IMR-90 (cell line): Measurements from ENCODE around the gene WNT7B. TPM values are rescaled to one million over a fixed set of nuclear protein-coding genes. Genes with fewer than 3 reads are reported as not detected.

Source experiments
- ATAC-seq: fragments of 200-7000 bp; cut with Tn5 transposase; 2 replicates; pipeline ENCODE4 v1.9.1; 2020; ENCODE audit warnings: low read depth, mild to moderate bottlenecking, moderate library complexity
- BruUV-seq: library from RNA; stranded (reverse); fragments of 400-500 nt; replicated peaks from 2 replicates; lab custom pipeline; 2021; lab: Mats Ljungman, UMichigan
- CTCF ChIA-PET: fragments of 300-600 bp; formaldehyde crosslinking; extraction: SDS; loops from one replicate; lab custom pipeline; 2021; ENCODE audit warnings: antibody characterized with exemption; lab: Yijun Ruan, JAX
- POLR2A ChIA-PET: fragments of 300-600 bp; sonication (Branson Sonifier 250); formaldehyde crosslinking; loops from one replicate; lab custom pipeline; 2022; ENCODE audit warnings: antibody characterized with exemption; ENCODE audit not compliant: unreplicated experiment; lab: Charles Lee
- DNase-seq: peaks from one replicate; pipeline ENCODE4 v3.0.0; 2013
- H2AFZ ChIP-seq: replicated peaks from 2 replicates; pipeline ENCODE3; 2013; ENCODE audit warnings: low read length, mild to moderate bottlenecking; ENCODE audit not compliant: poor library complexity
- H2AK5ac ChIP-seq: 2 replicates; pipeline ENCODE4 v1.6.1; 2013; ENCODE audit warnings: low read depth, low read length, inconsistent platforms
- H2AK9ac ChIP-seq: replicated peaks from 2 replicates; pipeline ENCODE3; 2013; ENCODE audit warnings: mild to moderate bottlenecking, low read depth, low read length, moderate library complexity; ENCODE audit not compliant: poor library complexity
- H2BK120ac ChIP-seq: 2 replicates; pipeline ENCODE4 v1.6.1; 2013; ENCODE audit warnings: low read depth, low read length, inconsistent platforms
- H2BK15ac ChIP-seq: 3 replicates; pipeline ENCODE4 v1.6.1; 2013; ENCODE audit warnings: low read depth, low read length, inconsistent platforms
- H2BK20ac ChIP-seq: 2 replicates; pipeline ENCODE4 v1.6.1; 2013; ENCODE audit warnings: low read depth, mild to moderate bottlenecking, inconsistent platforms, low read length, moderate library complexity
- H2BK5ac ChIP-seq: 2 replicates; pipeline ENCODE4 v1.6.1; 2013; ENCODE audit warnings: mild to moderate bottlenecking, low read depth, low read length, inconsistent platforms; ENCODE audit not compliant: poor library complexity, severe bottlenecking
- H3K14ac ChIP-seq: replicated peaks from 2 replicates; pipeline ENCODE4 v1.6.1; 2013; ENCODE audit warnings: low read depth, low read length, inconsistent platforms
- H3K18ac ChIP-seq: 2 replicates; pipeline ENCODE4 v1.6.1; 2013; ENCODE audit warnings: low read depth, low read length, control low read depth
- H3K23ac ChIP-seq: 2 replicates; pipeline ENCODE4 v1.6.1; 2013; ENCODE audit warnings: low read depth, low read length, inconsistent platforms
- H3K27ac ChIP-seq: 2 replicates; pipeline ENCODE4 v1.5.1; 2013; ENCODE audit warnings: mild to moderate bottlenecking, control low read depth, low read length; ENCODE audit not compliant: insufficient read depth
- H3K27me3 ChIP-seq: 2 replicates; pipeline ENCODE4 v1.6.1; 2013; ENCODE audit warnings: low read length; ENCODE audit not compliant: control insufficient read depth, insufficient read depth
- H3K36me3 ChIP-seq: 2 replicates; pipeline ENCODE4 v1.6.1; 2013; ENCODE audit warnings: low read length, mixed read lengths; ENCODE audit not compliant: control insufficient read depth, insufficient read depth
- H3K4ac ChIP-seq: 2 replicates; pipeline ENCODE4 v1.6.1; 2013; ENCODE audit warnings: low read depth, low read length, inconsistent platforms
- H3K4me1 ChIP-seq: 2 replicates; pipeline ENCODE4 v1.6.1; 2013; ENCODE audit warnings: low read length, mixed read lengths; ENCODE audit not compliant: control insufficient read depth, insufficient read depth
- H3K4me2 ChIP-seq: 2 replicates; pipeline ENCODE4 v1.6.1; 2013; ENCODE audit warnings: low read depth, mild to moderate bottlenecking, control low read depth, low read length, moderate library complexity
- H3K4me3 ChIP-seq: 2 replicates; pipeline ENCODE4 v1.5.1; 2013; ENCODE audit warnings: low read depth, mild to moderate bottlenecking, control low read depth, low read length, moderate library complexity; ENCODE audit not compliant: insufficient read depth
- H3K56ac ChIP-seq: 2 replicates; pipeline ENCODE4 v1.6.1; 2013; ENCODE audit warnings: low read length, inconsistent platforms; ENCODE audit not compliant: insufficient read depth; ENCODE audit errors: extremely low read depth
- H3K79me1 ChIP-seq, 2 experiments: 2 replicates each; pipeline ENCODE4 v1.6.1; 2013; ENCODE audit warnings: low read length in 2 of 2, inconsistent platforms in 1 of 2, low read depth in 1 of 2
- H3K9ac ChIP-seq: 2 replicates; pipeline ENCODE4 v1.6.1; 2013; ENCODE audit warnings: low read depth, low read length, control low read depth
- H3K9me1 ChIP-seq: 2 replicates; pipeline ENCODE4 v1.6.1; 2013; ENCODE audit warnings: low read length, inconsistent platforms; ENCODE audit not compliant: insufficient read depth
- H3K9me3 ChIP-seq: 2 replicates; pipeline ENCODE4 v1.6.1; 2013; ENCODE audit warnings: low read length; ENCODE audit not compliant: control insufficient read depth, insufficient read depth
- H4K20me1 ChIP-seq: 2 replicates; pipeline ENCODE4 v1.6.1; 2013; ENCODE audit warnings: low read length, inconsistent platforms; ENCODE audit not compliant: insufficient read depth
- H4K5ac ChIP-seq: 2 replicates; pipeline ENCODE4 v1.6.1; 2013; ENCODE audit warnings: mild to moderate bottlenecking, low read depth, low read length, control low read depth
- H4K8ac ChIP-seq, 2 experiments: 2 replicates each; pipeline ENCODE4 v1.6.1; 2013; ENCODE audit warnings: low read depth in 2 of 2, low read length in 2 of 2, control low read depth in 1 of 2, inconsistent platforms in 1 of 2
- H4K91ac ChIP-seq: 2 replicates; pipeline ENCODE4 v1.6.1; 2013; ENCODE audit warnings: low read depth, low read length, inconsistent platforms; ENCODE audit not compliant: insufficient read depth
- BHLHE40 ChIP-seq: fragments of 150-350 bp; IDR thresholded peaks from 2 replicates; pipeline ENCODE4 v1.6.1; 2016; ENCODE audit warnings: mild to moderate bottlenecking, low read depth, low read length
- CEBPB ChIP-seq: IDR thresholded peaks from 2 replicates; pipeline ENCODE4 v1.6.1; 2012; ENCODE audit warnings: low read depth, low read length, improper control_type of control experiment
- CHD1 ChIP-seq: IDR thresholded peaks from 2 replicates; pipeline ENCODE4 v1.6.1; 2012; ENCODE audit warnings: low read depth, low read length, improper control_type of control experiment
- FOS ChIP-seq: fragments of 150-350 bp; IDR thresholded peaks from 2 replicates; pipeline ENCODE4 v1.6.1; 2016; ENCODE audit warnings: low read depth, low read length
- MAZ ChIP-seq: IDR thresholded peaks from 2 replicates; pipeline ENCODE4 v1.6.1; 2012; ENCODE audit warnings: low read depth, mild to moderate bottlenecking, low read length, improper control_type of control experiment, moderate library complexity, borderline replicate concordance
- NFE2L2 ChIP-seq: fragments of 150-350 bp; IDR thresholded peaks from 2 replicates; pipeline ENCODE4 v1.6.1; 2016; ENCODE audit warnings: low read depth, mild to moderate bottlenecking, low read length
- POLR2A ChIP-seq: IDR thresholded peaks from 2 replicates; pipeline ENCODE4 v1.6.1; 2012; ENCODE audit warnings: mild to moderate bottlenecking, low read depth, low read length
- RAD21 ChIP-seq: IDR thresholded peaks from 2 replicates; pipeline ENCODE4 v1.6.1; 2012; ENCODE audit warnings: low read length, improper control_type of control experiment
- RCOR1 ChIP-seq: IDR thresholded peaks from 2 replicates; pipeline ENCODE4 v1.6.1; 2012; ENCODE audit warnings: mild to moderate bottlenecking, low read length, improper control_type of control experiment; ENCODE audit not compliant: insufficient replicate concordance
- RFX5 ChIP-seq: IDR thresholded peaks from 2 replicates; pipeline ENCODE4 v1.8.0; 2012; ENCODE audit warnings: low read depth, mild to moderate bottlenecking, low read length, moderate library complexity
- SMC3 ChIP-seq: fragments of 150-350 bp; IDR thresholded peaks from 2 replicates; pipeline ENCODE4 v1.6.1; 2016; ENCODE audit warnings: low read depth, mild to moderate bottlenecking, antibody characterized with exemption, low read length, moderate library complexity
- WGBS, 2 experiments: methylation state at CpG; one replicate each; pipeline versions ENCODE4 v1.1.5 to v1.1.7; 2013; ENCODE audit warnings: missing lambda C conversion rate in 2 of 2; ENCODE audit not compliant: insufficient read length in 1 of 2; ENCODE audit errors: extremely low coverage in 2 of 2; 5-methylcytosine and 5-hydroxymethylcytosine counted together
- dilution Hi-C: fragments of 300-500 bp; cut with HindIII; formaldehyde crosslinking; loops from one replicate; pipeline ENCODE4 v1.14.3; 2018; ENCODE audit warnings: low sequenced_read_pairs; ENCODE audit not compliant: unreplicated experiment
- in situ Hi-C: fragments of 300-500 bp; cut with MboI; formaldehyde crosslinking; loops from 3 replicates; pipeline ENCODE4 v1.14.3; 2019; ENCODE audit warnings: low sequenced_read_pairs, inconsistent platforms, mixed read lengths
- intact Hi-C: fragments of 100-400 bp; cut with micrococcal nuclease; formaldehyde crosslinking; loops from 2 replicates; pipeline ENCODE4 v1.10.0; 2022
- polyA plus RNA-seq, 3 experiments: library from polyadenylated mRNA; depleted of rRNA; stranded (reverse); fragments of >200 nt; gene quantifications; 2 replicates each; pipeline ENCODE4 v1.2.3, GENCODE V29; 2012; ENCODE audit warnings: low replicate concordance in 1 of 3
- total RNA-seq: library from RNA; depleted of rRNA; stranded (reverse); fragments of >200 nt; gene quantifications from 2 replicates; pipeline ENCODE4 v1.2.3, GENCODE V29; 2012
- TF ChIP-seq, protein P1 (sequence below): fragments of 150-350 bp; IDR thresholded peaks from 2 replicates; pipeline ENCODE4 v1.6.1; 2017; ENCODE audit warnings: mild to moderate bottlenecking, antibody characterized with exemption, low read length, low read depth
- TF ChIP-seq, protein P2 (sequence below): conservative IDR thresholded peaks from 2 replicates; pipeline ENCODE4 v1.5.1; 2012; ENCODE audit warnings: mild to moderate bottlenecking, low read depth, low read length, improper control_type of control experiment

The WNT7B gene
- total and polyA plus RNA-seq, 2 of the 4 experiments (the other 2 are of a cell fraction): under 0.01 to 0.15 TPM

GRCh38 chr22:45889539-45890350 is 87.2 kb downstream of the WNT7B start (continued):
- TF ChIP-seq, protein P1, sequence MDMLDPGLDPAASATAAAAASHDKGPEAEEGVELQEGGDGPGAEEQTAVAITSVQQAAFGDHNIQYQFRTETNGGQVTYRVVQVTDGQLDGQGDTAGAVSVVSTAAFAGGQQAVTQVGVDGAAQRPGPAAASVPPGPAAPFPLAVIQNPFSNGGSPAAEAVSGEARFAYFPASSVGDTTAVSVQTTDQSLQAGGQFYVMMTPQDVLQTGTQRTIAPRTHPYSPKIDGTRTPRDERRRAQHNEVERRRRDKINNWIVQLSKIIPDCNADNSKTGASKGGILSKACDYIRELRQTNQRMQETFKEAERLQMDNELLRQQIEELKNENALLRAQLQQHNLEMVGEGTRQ: no peak
- no peak for TF ChIP-seq BHLHE40

DNA sequence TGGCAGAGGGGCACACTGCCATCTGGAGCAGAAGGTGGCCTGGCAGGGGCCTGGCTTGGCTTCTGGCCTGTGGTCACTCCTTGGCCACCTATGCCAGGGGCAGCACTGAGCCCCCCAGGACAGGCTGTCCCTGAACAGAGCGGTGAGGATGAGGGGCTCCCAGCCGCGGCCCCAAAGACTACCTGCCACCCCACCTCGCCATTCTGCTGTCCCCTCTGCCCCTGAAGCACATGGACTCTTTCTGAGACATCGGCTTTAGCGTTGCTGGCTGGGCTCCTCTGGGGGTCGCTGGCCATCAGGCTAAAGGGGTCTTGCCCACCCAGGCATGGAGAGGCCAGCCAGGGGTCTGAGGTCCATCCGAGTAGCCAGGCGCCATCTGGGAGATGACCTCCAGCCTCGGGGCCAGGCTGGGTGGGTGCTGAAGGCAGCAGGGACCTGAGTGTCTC is 87.8 kb downstream of the WNT7B start:
- BruUV-seq: no TSS peak
- POLR2A ChIA-PET: no interaction called here
- CTCF ChIA-PET: no interaction called here
- Histone ChIP-seq H2BK20ac (no peak overlapping the region; the same call in 1 of the 2 replicates), H3K9me3 (no peaks in the 10 kb centered on the region), H3K9ac (no peak overlapping the region), H3K23ac (no peak overlapping the region), H3K27me3 (peaks cover 14% of the 10 kb centered on the region), H3K56ac (no peak overlapping the region), H2AFZ (no peak overlapping the region), H3K18ac (no peak overlapping the region), H3K4ac (peak overlapping the region; percentile 48; the same call in 1 of the 2 replicates), H3K4me3 (no peak overlapping the region), H4K5ac (no peak overlapping the region; the same call in 1 of the 2 replicates), H4K8ac (peak overlapping the region in 1 of 2 experiments; percentile 10; a peak in 1 of 4 replicates), H2AK5ac (0 out of 2 replicates have a peak overlapping the region, but pooled peaks have one; percentile 24), H3K79me1 (no peaks in the 10 kb centered on the region), H2BK120ac (no peak overlapping the region), H3K14ac (no peak overlapping the region), H3K9me1 (no peaks in the 10 kb centered on the region; the same call in 1 of the 2 replicates), H2AK9ac (no peak overlapping the region), H2BK5ac (no peak overlapping the region), H2BK15ac (no peak overlapping the region), H3K36me3 (no peaks in the 10 kb centered on the region), H3K27ac (no peak overlapping the region), H3K4me1 (peaks cover 10% of the 10 kb centered on the region), H3K4me2 (no peak overlapping the region), H4K20me1 (no peaks in the 10 kb centered on the region), H4K91ac (no peak overlapping the region)
- dilution Hi-C loops (no loop called here), in situ Hi-C loops (no loop called here), intact Hi-C loops (no loop called here)
- ATAC-seq (no peak), DNase-seq (no peak)
- WGBS, 2 experiments: 82% methylated on average over 6 of the region's 10 CpGs; no CpG with 5 or more reads in 1 of the 2 experiments
- TF ChIP-seq FOS: no peak
- TF ChIP-seq CHD1: no peak
- no peak for TF ChIP-seq POLR2A
- no peak for TF ChIP-seq MAZ
- no peak for TF ChIP-seq RAD21
- TF ChIP-seq RCOR1: no peak
- TF ChIP-seq, protein P2, sequence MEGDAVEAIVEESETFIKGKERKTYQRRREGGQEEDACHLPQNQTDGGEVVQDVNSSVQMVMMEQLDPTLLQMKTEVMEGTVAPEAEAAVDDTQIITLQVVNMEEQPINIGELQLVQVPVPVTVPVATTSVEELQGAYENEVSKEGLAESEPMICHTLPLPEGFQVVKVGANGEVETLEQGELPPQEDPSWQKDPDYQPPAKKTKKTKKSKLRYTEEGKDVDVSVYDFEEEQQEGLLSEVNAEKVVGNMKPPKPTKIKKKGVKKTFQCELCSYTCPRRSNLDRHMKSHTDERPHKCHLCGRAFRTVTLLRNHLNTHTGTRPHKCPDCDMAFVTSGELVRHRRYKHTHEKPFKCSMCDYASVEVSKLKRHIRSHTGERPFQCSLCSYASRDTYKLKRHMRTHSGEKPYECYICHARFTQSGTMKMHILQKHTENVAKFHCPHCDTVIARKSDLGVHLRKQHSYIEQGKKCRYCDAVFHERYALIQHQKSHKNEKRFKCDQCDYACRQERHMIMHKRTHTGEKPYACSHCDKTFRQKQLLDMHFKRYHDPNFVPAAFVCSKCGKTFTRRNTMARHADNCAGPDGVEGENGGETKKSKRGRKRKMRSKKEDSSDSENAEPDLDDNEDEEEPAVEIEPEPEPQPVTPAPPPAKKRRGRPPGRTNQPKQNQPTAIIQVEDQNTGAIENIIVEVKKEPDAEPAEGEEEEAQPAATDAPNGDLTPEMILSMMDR: no peak
- no peak for TF ChIP-seq CEBPB
- TF ChIP-seq SMC3: no peak
- TF ChIP-seq, protein P1: no peak
- no peak for TF ChIP-seq NFE2L2
- TF ChIP-seq RFX5: no peak
